Femur (tissue), 1 donor: ENCODE measurements around the gene FAM53B.

Experiments used
- DNase-seq: peaks from one replicate; pipeline ENCODE4 v3.0.0-alpha.2; 2017

Gene FAM53B

GRCh38 chr10:124741922-124742412 is 2.2 kb downstream of the FAM53B start:
- no peak for DNase-seq

GRCh38 chr10:124741281-124741921 is 2.8 kb downstream of the FAM53B start:
- peak; percentile 90 for DNase-seq

- peak; percentile 84 for DNase-seq
Observed at GRCh38 chr10:124740369-124741280, 3.6 kb downstream of the FAM53B start.

- DNase-seq = peak; percentile 68
Observed at GRCh38 chr10:124739986-124740368, 4.2 kb downstream of the FAM53B start.

- DNase-seq = no peak
Observed at GRCh38 chr10:124739119-124739921, 4.9 kb downstream of the FAM53B start.

- no peak for DNase-seq
Observed at GRCh38 chr10:124738441-124738840, 5.7 kb downstream of the FAM53B start.

GRCh38 chr10:124737708-124738107 is 6.5 kb downstream of the FAM53B start:
- no peak for DNase-seq

- peak; percentile 10 for DNase-seq
Observed at GRCh38 chr10:124737221-124737620, 7.0 kb downstream of the FAM53B start.

- DNase-seq = peak; percentile 86
Observed at GRCh38 chr10:124736491-124737136, 7.6 kb downstream of the FAM53B start.

GRCh38 chr10:124735491-124736286 is 8.5 kb downstream of the FAM53B start:
- DNase-seq = peak; percentile 9

GRCh38 chr10:124734311-124735166 is 9.6 kb downstream of the FAM53B start:
- DNase-seq = peak; percentile 17

- DNase-seq = peak; percentile 37
Observed at GRCh38 chr10:124733571-124734245, 10.5 kb downstream of the FAM53B start.

GRCh38 chr10:124732931-124733570 is 11.1 kb downstream of the FAM53B start:
- peak; percentile 51 for DNase-seq

GRCh38 chr10:124731551-124731950 is 12.6 kb downstream of the FAM53B start:
- peak; percentile 15 for DNase-seq

GRCh38 chr10:124730790-124731189 is 13.4 kb downstream of the FAM53B start:
- DNase-seq = no peak

- DNase-seq = peak; percentile 20
Observed at GRCh38 chr10:124728830-124729661, 15.1 kb downstream of the FAM53B start.

- peak; percentile 68 for DNase-seq
Observed at GRCh38 chr10:124728071-124728829, 15.9 kb downstream of the FAM53B start.
